GM12878 (cell line): ENCODE results near the gene IER3IP1. TPM values are rescaled to one million over a fixed set of nuclear protein-coding genes. Genes with fewer than 3 reads are reported as not detected.

ENCODE experiments used
- ASH2L ChIP-seq: fragments of 300-600, 200-600 bp; sonication (generic); IDR thresholded peaks from 2 replicates; pipeline ENCODE4 v1.6.1; 2017; ENCODE audit warnings: low read depth, mild to moderate bottlenecking, borderline replicate concordance
- BACH1 ChIP-seq: fragments of 450-650 bp; IDR thresholded peaks from 2 replicates; pipeline ENCODE4 v1.6.1; 2017; ENCODE audit warnings: mild to moderate bottlenecking, borderline replicate concordance
- BRCA1 ChIP-seq: IDR thresholded peaks from 2 replicates; pipeline ENCODE4 v1.6.1; 2011; ENCODE audit warnings: low read depth, low read length, improper control_type of control experiment
- CHD2 ChIP-seq: IDR thresholded peaks from 2 replicates; pipeline ENCODE4 v1.6.1; 2011; ENCODE audit warnings: low read depth, low read length, improper control_type of control experiment, borderline replicate concordance
- CUX1 ChIP-seq: IDR thresholded peaks from 2 replicates; pipeline ENCODE4 v1.6.1; 2012; ENCODE audit warnings: improper control_type of control experiment, low read depth, low read length; ENCODE audit not compliant: insufficient replicate concordance
- EGR1 ChIP-seq, 2 experiments: IDR thresholded peaks; 1 replicate in 1 of 2; 2 replicates in 1 of 2; pipeline ENCODE4 v1.6.1; 2011 to 2012; ENCODE audit warnings: low read depth in 2 of 2, low read length in 2 of 2, borderline replicate concordance in 1 of 2, mild to moderate bottlenecking in 1 of 2, moderate library complexity in 1 of 2
- FOXK2 ChIP-seq: fragments of 450-650 bp; IDR thresholded peaks from 2 replicates; pipeline ENCODE4 v1.6.1; 2017; ENCODE audit warnings: mild to moderate bottlenecking, moderate library complexity
- GABPA ChIP-seq: IDR thresholded peaks from 2 replicates; pipeline ENCODE4 v1.6.1; 2014; ENCODE audit warnings: antibody characterized with exemption, low read depth, mild to moderate bottlenecking, inconsistent platforms
- KDM1A ChIP-seq: fragments of 200-600 bp; sonication (generic); IDR thresholded peaks from 2 replicates; pipeline ENCODE4 v1.6.1; 2016; ENCODE audit warnings: borderline replicate concordance
- MEF2B ChIP-seq: fragments of 450-650 bp; IDR thresholded peaks from 2 replicates; pipeline ENCODE4 v1.6.1; 2018; ENCODE audit warnings: mild to moderate bottlenecking, moderate library complexity; ENCODE audit not compliant: partially characterized antibody, poor library complexity, severe bottlenecking
- NFIC ChIP-seq: IDR thresholded peaks from 2 replicates; pipeline ENCODE4 v1.6.1; 2012; ENCODE audit warnings: low read depth, mild to moderate bottlenecking, inconsistent platforms, low read length, moderate library complexity
- NFXL1 ChIP-seq: fragments of 450-650 bp; IDR thresholded peaks from 2 replicates; pipeline ENCODE4 v1.6.1; 2017; ENCODE audit warnings: antibody characterized with exemption, mild to moderate bottlenecking, borderline replicate concordance
- PKNOX1 ChIP-seq: fragments of 450-650 bp; IDR thresholded peaks from 2 replicates; pipeline ENCODE4 v1.6.1; 2016; ENCODE audit warnings: mild to moderate bottlenecking
- RAD51 ChIP-seq: fragments of 450-650 bp; IDR thresholded peaks from 2 replicates; pipeline ENCODE4 v1.6.1; 2016; ENCODE audit warnings: moderate library complexity, mild to moderate bottlenecking, inconsistent platforms
- RBBP5 ChIP-seq: fragments of 200-600 bp; sonication (generic); conservative IDR thresholded peaks from 2 replicates; pipeline ENCODE4 v1.6.1; 2016
- RUNX3 ChIP-seq: IDR thresholded peaks from 2 replicates; pipeline ENCODE4 v1.6.1; 2012; ENCODE audit warnings: low read length, inconsistent platforms
- SMARCA5 ChIP-seq: fragments of 450-650 bp; IDR thresholded peaks from 2 replicates; pipeline ENCODE4 v1.6.1; 2017; ENCODE audit warnings: mild to moderate bottlenecking
- SRF ChIP-seq, 2 experiments: IDR thresholded peaks; 2 replicates each; pipeline ENCODE4 v1.6.1; 2011; ENCODE audit warnings: low read depth in 2 of 2, low read length in 2 of 2, mild to moderate bottlenecking in 1 of 2, moderate library complexity in 1 of 2
- STAT1 ChIP-seq: fragments of 450-650 bp; conservative IDR thresholded peaks from 2 replicates; pipeline ENCODE4 v1.6.1; 2014; ENCODE audit warnings: antibody characterized with exemption, mild to moderate bottlenecking
- STAT3 ChIP-seq: IDR thresholded peaks from 2 replicates; pipeline ENCODE4 v1.6.1; 2011; ENCODE audit warnings: low read depth, low read length, improper control_type of control experiment
- SUZ12 ChIP-seq: fragments of 200-600 bp; sonication (generic); IDR thresholded peaks from one replicate; pipeline ENCODE4 v1.6.1; 2018; ENCODE audit warnings: antibody characterized with exemption, mild to moderate bottlenecking; ENCODE audit not compliant: unreplicated experiment
- TCF12 ChIP-seq: IDR thresholded peaks from 2 replicates; pipeline ENCODE4 v1.6.1; 2011; ENCODE audit warnings: low read depth, mild to moderate bottlenecking, low read length
- USF1 ChIP-seq: IDR thresholded peaks from 2 replicates; pipeline ENCODE4 v1.6.1; 2011; ENCODE audit warnings: borderline replicate concordance, low read depth, mild to moderate bottlenecking, moderate library complexity, mixed read lengths, low read length; ENCODE audit not compliant: insufficient read depth; ENCODE audit errors: extremely low read length
- WRNIP1 ChIP-seq: IDR thresholded peaks from 2 replicates; pipeline ENCODE4 v1.6.1; 2011; ENCODE audit warnings: low read depth, low read length, improper control_type of control experiment, borderline replicate concordance
- YBX1 ChIP-seq: fragments of 450-650 bp; IDR thresholded peaks from 2 replicates; pipeline ENCODE4 v1.6.1; 2016; ENCODE audit warnings: antibody characterized with exemption
- ZNF207 ChIP-seq: fragments of 450-650 bp; IDR thresholded peaks from 2 replicates; pipeline ENCODE4 v1.6.1; 2014; ENCODE audit warnings: antibody characterized with exemption, mild to moderate bottlenecking, borderline replicate concordance
- polyA plus RNA-seq, 11 experiments: library from polyadenylated mRNA; depleted of rRNA in 4 of 11; unstranded in 6 of 11; stranded (reverse) in 5 of 11; fragments of >200 nt; fragmentation: Nextera tagmentation in 4 of 11; fragmentation: Illumina TruSeq in 1 of 11; extraction: Ambion mirVana in 4 of 11; extraction: Trizol in 1 of 11; gene quantifications; 1 replicate in 1 of 11; 2 replicates in 10 of 11; pipeline versions ENCODE4 v1.2.1 to v1.2.3, GENCODE V29; 2011 to 2016; ENCODE audit warnings: inconsistent platforms in 2 of 11, missing spikeins in 2 of 11, low read depth in 1 of 11
- total RNA-seq, 4 experiments: library from RNA; depleted of rRNA in 3 of 4; stranded (reverse); fragments of >200 nt in 3 of 4; fragmentation: Illumina TruSeq in 1 of 4; extraction: Trizol in 1 of 4; gene quantifications; 2 replicates each; pipeline versions ENCODE4 v1.2.1 to v1.2.3, GENCODE V29; 2013 to 2021

The IER3IP1 gene
- total and polyA plus RNA-seq, 10 of the 15 experiments (the other 5 are each of a cell fraction or from before 2014, with no cell fraction given): 7.9 to 40.9 (median 28.1) TPM

- TF ChIP-seq CHD2: no peak
- no peak for TF ChIP-seq RAD51
- no peak for TF ChIP-seq STAT3
- no peak for TF ChIP-seq KDM1A
- no peak for TF ChIP-seq EGR1 (IDR thresholded peaks at IDR 0.05; ENCODE audit: borderline replicate concordance in 1 of 2, low read depth in 2 of 2, low read length in 2 of 2)
- TF ChIP-seq MEF2B: peak; percentile 30
- no peak for TF ChIP-seq WRNIP1
- TF ChIP-seq PKNOX1: no peak
- TF ChIP-seq NFIC: no peak
- no peak for TF ChIP-seq TCF12
- TF ChIP-seq FOXK2: no peak
- no peak for TF ChIP-seq SRF (IDR thresholded peaks at IDR 0.05; ENCODE audit: low read depth in 2 of 2, low read length in 2 of 2)
- no peak for TF ChIP-seq RUNX3
- TF ChIP-seq ASH2L: no peak
- no peak for TF ChIP-seq CUX1
- no peak for TF ChIP-seq STAT1
- TF ChIP-seq USF1: no peak
- 0 out of 2 replicates have a peak, but pooled peaks have one; percentile 57 for TF ChIP-seq ZNF207
- TF ChIP-seq GABPA: no peak
- TF ChIP-seq YBX1: no peak
- TF ChIP-seq SMARCA5: peak; percentile 64; the same call in 1 of the 2 replicates
- TF ChIP-seq NFXL1: no peak
- no peak for TF ChIP-seq BRCA1
- TF ChIP-seq BACH1: 0 out of 2 replicates have a peak, but pooled peaks have one; percentile 24
- TF ChIP-seq RBBP5: no peak
- TF ChIP-seq SUZ12: no peak
Observed at GRCh38 chr18:47175898-47176575, at the start of gene IER3IP1 (continued).
